Activated naive CD4-positive, alpha-beta T cell treated with anti-CD3 and anti-CD28 coated beads, Interleukin-2, amount 10 ng/mL, durations not matched to agents 7 days and 5 days (primary cell): ENCODE data around the gene WIZ.

ENCODE experiments used
- CTCF ChIA-PET: fragments of 350-600 bp; sonication (Branson Sonifier 250); formaldehyde crosslinking; loops from one replicate; lab custom pipeline; 2021; ENCODE audit warnings: antibody characterized with exemption; lab: Charles Lee
- DNase-seq: peaks from one replicate; pipeline ENCODE4 v3.0.0-alpha.2; 2020
- H3K27ac Mint-ChIP-seq: one replicate; pipeline ENCODE4 v1.8.0; 2021; ENCODE audit warnings: mild to moderate bottlenecking, moderate library complexity, mixed read lengths
- H3K27me3 Mint-ChIP-seq: one replicate; pipeline ENCODE4 v1.8.0; 2021; ENCODE audit warnings: mild to moderate bottlenecking, mixed read lengths
- H3K36me3 Mint-ChIP-seq: one replicate; pipeline ENCODE4 v1.8.0; 2021; ENCODE audit warnings: mixed read lengths
- H3K4me1 Mint-ChIP-seq: one replicate; pipeline ENCODE4 v1.8.0; 2021; ENCODE audit warnings: mixed read lengths
- H3K4me3 Mint-ChIP-seq: one replicate; pipeline ENCODE4 v1.8.0; 2021; ENCODE audit warnings: mild to moderate bottlenecking, moderate library complexity, mixed read lengths
- H3K9me3 Mint-ChIP-seq: one replicate; pipeline ENCODE4 v1.8.0; 2021; ENCODE audit warnings: mixed read lengths

WIZ gene

GRCh38 chr19:15393963-15394362 is 55.8 kb downstream of the WIZ start:
- H3K9me3 Mint-ChIP-seq = no peaks in the 10 kb centered on the region
- no peak overlapping the region for H3K27ac Mint-ChIP-seq
- no peaks in the 10 kb centered on the region for H3K27me3 Mint-ChIP-seq
- no peak overlapping the region for H3K4me3 Mint-ChIP-seq
- peaks cover 3% of the 10 kb centered on the region for H3K4me1 Mint-ChIP-seq
- no peak for DNase-seq
- CTCF ChIA-PET = no interaction called here
- peaks cover 54% of the 10 kb centered on the region for H3K36me3 Mint-ChIP-seq

DNA sequence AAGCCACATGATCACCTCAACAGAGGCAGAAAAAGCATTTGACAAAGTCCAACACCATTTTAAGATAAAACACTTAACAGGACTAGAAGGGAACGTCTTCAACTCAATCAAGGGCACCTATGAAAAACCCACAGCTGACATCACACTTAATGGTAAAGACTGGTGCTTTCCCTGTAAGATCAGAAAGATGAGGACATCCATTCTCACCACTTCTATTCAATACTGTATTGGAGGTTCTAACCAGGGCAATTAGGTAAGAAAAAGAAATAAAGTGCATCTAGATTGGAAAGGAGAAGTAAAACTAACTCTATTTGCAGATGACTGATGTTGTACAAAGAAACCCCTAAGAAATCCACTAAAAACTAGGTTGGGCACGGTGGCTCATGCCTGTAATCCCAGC is 58.9 kb downstream of the WIZ start:
- H3K4me3 Mint-ChIP-seq = no peak overlapping the region
- H3K4me1 Mint-ChIP-seq = peaks cover 3% of the 10 kb centered on the region
- DNase-seq = no peak
- CTCF ChIA-PET = no interaction called here
- H3K36me3 Mint-ChIP-seq = peaks cover 32% of the 10 kb centered on the region
- H3K9me3 Mint-ChIP-seq = no peaks in the 10 kb centered on the region
- no peaks in the 10 kb centered on the region for H3K27me3 Mint-ChIP-seq
- H3K27ac Mint-ChIP-seq = no peak overlapping the region

- Mint-ChIP-seq H3K9me3 (no peaks in the 10 kb centered on the region), H3K36me3 (peaks cover 13% of the 10 kb centered on the region), H3K4me3 (no peak overlapping the region), H3K27me3 (no peaks in the 10 kb centered on the region), H3K4me1 (peaks cover 31% of the 10 kb centered on the region), H3K27ac (no peak overlapping the region)
- DNase-seq = no peak
- CTCF ChIA-PET = no interaction called here
Measured at GRCh38 chr19:15381864-15382263, 67.9 kb downstream of the WIZ start.

DNA sequence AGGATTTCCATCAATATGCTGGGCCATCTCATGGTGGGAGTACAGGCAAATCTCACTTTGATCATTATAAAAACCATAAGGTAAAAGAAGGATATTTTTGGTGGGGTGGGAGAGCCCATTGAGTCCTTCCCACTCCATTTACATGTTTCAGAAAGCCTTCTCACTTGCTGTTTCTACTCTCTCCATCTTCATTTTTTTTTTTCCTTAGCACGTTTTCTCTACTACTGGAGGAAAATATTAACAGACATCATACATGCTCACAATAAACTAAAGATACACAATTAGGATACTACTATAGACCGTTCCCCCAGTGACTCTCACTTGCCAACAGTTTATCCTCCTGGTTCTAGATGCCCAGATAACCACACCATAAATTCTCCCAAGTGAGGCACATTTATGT is 68.3 kb downstream of the WIZ start:
- Mint-ChIP-seq H3K27me3 (no peaks in the 10 kb centered on the region), H3K4me1 (peaks cover 35% of the 10 kb centered on the region), H3K27ac (no peak overlapping the region), H3K36me3 (peaks cover 13% of the 10 kb centered on the region), H3K4me3 (peak overlapping the region; percentile 85), H3K9me3 (no peaks in the 10 kb centered on the region)
- CTCF ChIA-PET = no interaction called here
- no peak for DNase-seq

- CTCF ChIA-PET = interaction anchor here (1.1 to 3.0 kb wide), 3 partner anchors 12 to 175 kb away, joined by 3 to 17 read pairs (median 6); partner anchors contain the start of gene AKAP8L
- H3K36me3 Mint-ChIP-seq = peaks cover 13% of the 10 kb centered on the region
- H3K27me3 Mint-ChIP-seq = no peaks in the 10 kb centered on the region
- no peaks in the 10 kb centered on the region for H3K9me3 Mint-ChIP-seq
- no peak for DNase-seq
- H3K4me3 Mint-ChIP-seq = peak overlapping the region; percentile 91
- H3K4me1 Mint-ChIP-seq = peaks cover 37% of the 10 kb centered on the region
- H3K27ac Mint-ChIP-seq = peak overlapping the region; percentile 99
Measured at GRCh38 chr19:15379999-15380647, 69.6 kb downstream of the WIZ start.

DNA sequence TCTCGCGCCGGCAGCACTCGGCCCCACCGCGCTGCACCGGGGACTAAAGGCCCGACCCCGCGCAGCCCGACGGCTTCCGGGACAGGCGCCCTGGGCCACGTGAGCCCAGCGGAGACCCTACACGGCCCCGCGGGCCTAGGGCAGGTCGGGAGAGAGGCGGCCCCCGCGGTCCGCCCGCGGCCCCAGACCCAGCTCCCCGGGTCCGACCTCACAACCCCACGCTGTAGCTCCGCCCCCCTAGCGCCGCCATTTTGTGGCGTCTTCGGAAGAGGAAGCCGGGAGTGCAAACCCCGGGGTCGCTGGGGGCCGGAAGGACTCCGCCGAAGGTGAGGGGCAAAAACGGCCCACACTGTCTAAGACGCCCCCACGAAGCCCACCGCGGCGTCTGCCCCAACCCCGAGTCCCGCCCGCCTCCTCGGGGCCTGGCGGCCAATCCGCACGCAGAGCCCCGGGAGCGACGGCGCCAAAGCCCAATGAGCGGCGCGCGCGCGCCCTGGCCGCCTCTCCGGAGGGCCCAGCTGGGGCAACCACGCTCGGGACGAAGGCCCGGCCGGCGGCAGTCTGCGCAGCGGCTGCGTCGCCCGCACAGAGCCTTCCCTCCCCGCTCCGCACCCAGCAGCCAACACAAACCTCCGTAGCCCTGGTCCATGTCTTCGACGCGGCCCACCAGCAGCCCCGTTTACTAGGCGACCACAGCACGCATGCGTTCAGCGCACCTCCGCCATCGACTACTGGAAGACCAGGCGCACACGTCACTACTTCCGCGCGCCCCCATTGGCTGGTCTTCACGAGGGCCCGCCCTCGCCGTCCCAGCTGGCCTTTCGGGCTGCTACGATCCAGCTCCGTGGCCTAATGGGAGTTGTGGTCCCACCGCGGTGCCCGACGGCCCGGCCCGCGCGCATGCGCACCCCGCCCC is 70.4 kb downstream of the WIZ start, which contains the start of gene AKAP8:
Gene AKAP8 (minus strand): TSS at position 705 of the 916 bp plus-strand sequence. CDS start 56 bp downstream, at position 649.
- peak; percentile 98 for DNase-seq
- peak within 1 kb of the TSS; percentile 91 for H3K4me3 Mint-ChIP-seq
- CTCF ChIA-PET = interaction anchor here (1.3 to 3.0 kb wide), 4 partner anchors 40 to 176 kb away, joined by 3 to 17 read pairs (median 6); partner anchors contain the start of gene AKAP8L
- no peaks in the 10 kb centered on the region for H3K9me3 Mint-ChIP-seq
- H3K27me3 Mint-ChIP-seq = no peaks in the 10 kb centered on the region
- peak within 1 kb of the TSS; percentile 99 for H3K27ac Mint-ChIP-seq
- H3K4me1 Mint-ChIP-seq = peaks cover 39% of the 10 kb centered on the region
- peaks cover 14% of the 10 kb centered on the region for H3K36me3 Mint-ChIP-seq

DNA sequence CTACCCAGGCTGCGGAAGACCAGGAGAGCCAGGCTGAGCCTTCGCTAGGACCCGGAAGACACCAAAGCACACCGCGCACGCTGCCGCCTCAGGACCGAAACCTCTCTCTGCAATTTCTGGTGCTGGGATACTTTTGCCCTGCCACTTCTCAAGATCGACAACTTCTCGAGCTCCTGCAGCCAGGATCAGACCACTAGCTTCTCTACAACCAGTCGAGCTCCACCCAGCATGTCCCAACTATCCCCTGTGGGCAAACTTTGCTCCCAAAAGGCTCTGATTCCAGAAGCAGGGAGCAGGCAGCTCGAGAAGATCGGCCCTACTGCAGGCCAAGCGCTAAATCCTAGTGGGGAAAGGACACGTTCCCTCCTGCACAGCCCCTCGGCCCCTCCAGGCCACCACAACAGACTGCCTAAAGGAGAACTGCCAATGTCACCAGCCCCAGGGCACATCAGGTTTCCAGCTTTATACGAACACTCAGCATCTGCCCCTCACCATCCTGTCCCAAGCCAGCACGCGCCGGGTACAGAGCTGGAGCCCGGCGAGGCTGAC is 71.1 kb downstream of the WIZ start:
- Mint-ChIP-seq H3K9me3 (no peaks in the 10 kb centered on the region), H3K4me3 (peak overlapping the region; percentile 91), H3K36me3 (peaks cover 14% of the 10 kb centered on the region), H3K27me3 (no peaks in the 10 kb centered on the region), H3K27ac (peak overlapping the region; percentile 99), H3K4me1 (peaks cover 39% of the 10 kb centered on the region)
- CTCF ChIA-PET = interaction anchor here (1.3 to 3.0 kb wide), 3 partner anchors 41 to 172 kb away, joined by 3 to 17 read pairs (median 5); partner anchors contain the start of gene AKAP8L
- peak; percentile 70 for DNase-seq

- H3K4me1 Mint-ChIP-seq = peaks cover 23% of the 10 kb centered on the region
- no peaks in the 10 kb centered on the region for H3K9me3 Mint-ChIP-seq
- no peak overlapping the region for H3K4me3 Mint-ChIP-seq
- H3K27ac Mint-ChIP-seq = no peak overlapping the region
- H3K27me3 Mint-ChIP-seq = no peaks in the 10 kb centered on the region
- peaks cover 24% of the 10 kb centered on the region for H3K36me3 Mint-ChIP-seq
- no peak for DNase-seq
- CTCF ChIA-PET = no interaction called here
Measured at GRCh38 chr19:15374796-15375440, 74.8 kb downstream of the WIZ start.

DNA sequence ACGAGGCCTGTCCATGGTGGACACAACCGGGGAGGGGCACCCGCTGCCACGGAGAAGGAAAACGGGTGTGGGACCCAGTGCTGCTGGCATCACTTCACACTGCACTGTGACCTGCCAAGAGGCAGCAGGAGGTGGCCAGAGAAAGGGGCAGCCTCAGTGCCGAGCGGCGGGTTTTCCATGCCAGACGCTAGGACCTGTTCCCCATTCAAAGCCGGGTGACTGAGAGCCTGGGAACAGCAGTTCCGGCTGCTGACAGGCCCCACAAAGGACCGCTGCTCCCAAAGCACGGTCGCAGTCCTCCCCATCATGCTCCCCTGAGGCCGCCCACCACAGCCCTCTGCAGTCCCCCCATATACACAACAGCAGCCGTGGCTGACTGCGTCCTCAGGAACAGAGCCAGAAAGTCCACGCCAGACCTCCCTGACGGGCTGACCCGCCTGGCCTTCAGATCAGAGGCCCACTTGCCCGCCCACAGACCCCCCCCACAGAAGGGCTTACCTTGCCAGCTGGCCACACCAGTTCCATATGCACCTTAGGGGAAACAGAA is 75.6 kb downstream of the WIZ start:
- Mint-ChIP-seq H3K27me3 (no peaks in the 10 kb centered on the region), H3K36me3 (peaks cover 26% of the 10 kb centered on the region), H3K9me3 (no peaks in the 10 kb centered on the region), H3K27ac (no peak overlapping the region), H3K4me3 (no peak overlapping the region), H3K4me1 (peaks cover 23% of the 10 kb centered on the region)
- no peak for DNase-seq
- CTCF ChIA-PET = no interaction called here

GRCh38 chr19:15373644-15374043 is 76.1 kb downstream of the WIZ start:
- CTCF ChIA-PET = no interaction called here
- peaks cover 31% of the 10 kb centered on the region for H3K36me3 Mint-ChIP-seq
- peaks cover 23% of the 10 kb centered on the region for H3K4me1 Mint-ChIP-seq
- H3K27ac Mint-ChIP-seq = no peak overlapping the region
- H3K27me3 Mint-ChIP-seq = no peaks in the 10 kb centered on the region
- H3K4me3 Mint-ChIP-seq = no peak overlapping the region
- DNase-seq = no peak
- H3K9me3 Mint-ChIP-seq = no peaks in the 10 kb centered on the region

GRCh38 chr19:15372891-15373301 is 76.9 kb downstream of the WIZ start:
- no peaks in the 10 kb centered on the region for H3K9me3 Mint-ChIP-seq
- H3K27me3 Mint-ChIP-seq = no peaks in the 10 kb centered on the region
- peaks cover 17% of the 10 kb centered on the region for H3K4me1 Mint-ChIP-seq
- H3K27ac Mint-ChIP-seq = no peak overlapping the region
- peaks cover 31% of the 10 kb centered on the region for H3K36me3 Mint-ChIP-seq
- no peak overlapping the region for H3K4me3 Mint-ChIP-seq
- CTCF ChIA-PET = no interaction called here
- DNase-seq = no peak

DNA sequence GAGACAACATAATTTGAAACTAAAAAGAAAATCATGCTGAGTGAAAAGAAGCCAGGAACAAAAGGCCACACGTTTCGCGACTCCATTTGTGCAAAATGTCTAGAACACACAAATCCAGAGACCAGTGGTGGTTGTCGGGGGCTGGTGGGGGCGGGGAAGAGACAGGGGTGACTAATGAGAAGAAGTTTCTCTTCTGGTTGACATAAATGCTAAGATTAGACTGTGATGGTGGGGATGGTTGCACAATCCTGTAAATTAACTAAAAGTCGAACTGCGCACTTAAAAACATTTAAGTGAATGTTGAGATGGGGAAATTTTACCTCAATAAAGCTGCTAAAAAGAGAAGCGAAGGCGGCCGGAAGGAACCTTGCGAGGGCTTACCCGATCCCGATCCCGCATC is 77.3 kb downstream of the WIZ start:
- Mint-ChIP-seq H3K4me3 (no peak overlapping the region), H3K27ac (no peak overlapping the region), H3K9me3 (no peaks in the 10 kb centered on the region), H3K36me3 (peaks cover 31% of the 10 kb centered on the region), H3K27me3 (no peaks in the 10 kb centered on the region), H3K4me1 (peaks cover 13% of the 10 kb centered on the region)
- no peak for DNase-seq
- CTCF ChIA-PET = no interaction called here

GRCh38 chr19:15371786-15372380 is 77.9 kb downstream of the WIZ start:
- Mint-ChIP-seq H3K27ac (no peak overlapping the region), H3K4me1 (peaks cover 8% of the 10 kb centered on the region), H3K27me3 (no peaks in the 10 kb centered on the region), H3K36me3 (peaks cover 31% of the 10 kb centered on the region), H3K9me3 (no peaks in the 10 kb centered on the region), H3K4me3 (no peak overlapping the region)
- DNase-seq = no peak
- CTCF ChIA-PET = no interaction called here
